ENCODE measurements around the gene APOBEC3F. TPM values are rescaled to one million over a fixed set of nuclear protein-coding genes. Genes with fewer than 3 reads are reported as not detected.
"Not testable (repeated sequence)": the region's sequence is repeated elsewhere in the genome, so short reads cannot be mapped to it uniquely, and the experiment has no call there.

APOBEC3F gene
- total RNA-seq, 2 donors from 2014 or later, result 16.2 to 24.2 TPM

DNA sequence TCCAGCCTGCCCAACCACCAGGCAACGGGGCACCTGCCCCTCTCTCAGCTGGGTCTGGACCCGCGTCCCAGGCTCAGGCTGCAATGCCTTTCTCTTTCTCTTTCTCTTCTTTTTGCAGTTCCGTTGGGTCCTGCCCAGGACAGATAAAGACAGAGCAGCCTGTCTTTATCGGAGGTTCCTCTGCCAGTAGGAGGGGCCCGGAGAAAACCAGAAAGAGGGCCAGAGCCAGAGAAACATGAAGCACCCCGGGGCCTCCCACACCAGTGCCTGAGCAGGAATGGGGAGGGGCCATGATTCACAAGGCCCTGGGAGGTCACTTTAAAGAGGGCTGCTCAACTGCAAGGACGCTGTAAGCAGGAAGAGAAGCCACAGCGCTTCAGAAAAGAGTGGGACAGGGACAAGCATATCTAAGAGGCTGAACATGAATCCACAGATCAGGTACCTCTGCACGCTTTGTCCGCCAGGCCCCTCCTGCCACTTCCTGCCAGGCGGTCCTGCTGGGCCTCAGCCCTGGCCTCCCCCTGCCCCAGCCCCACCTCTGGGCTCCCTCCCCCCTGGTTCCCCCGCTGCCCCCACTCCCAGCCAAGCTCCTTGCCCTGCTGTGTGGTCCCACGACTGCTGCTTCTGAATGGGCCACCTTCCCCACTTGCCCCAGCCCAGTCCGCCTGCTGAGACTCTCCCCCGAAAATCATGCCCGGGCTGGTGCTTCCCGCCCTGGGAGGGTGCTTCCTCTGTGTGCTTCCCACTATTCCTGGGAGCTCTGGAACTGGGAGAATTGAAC lies 26.5 kb upstream of the APOBEC3F start, which contains the start of gene APOBEC3C:
Gene APOBEC3C, plus strand, starts transcription at position 316 of the 781 bp plus-strand sequence. Its CDS starts 106 bp downstream, at position 422.
- H3K36me3 Mint-ChIP-seq (ENCODE audit: low read depth), result peaks cover 2% of the 10 kb centered on the region
- H3K4me1 Mint-ChIP-seq, result peaks cover 45% of the 10 kb centered on the region
- no peak within 1 kb of the TSS for H3K27ac ChIP-seq (ENCODE audit: low read depth, low read length)
- H3K4me3 ChIP-seq (ENCODE audit: low read length), result peak within 1 kb of the TSS; percentile 74
- peaks cover 4% of the 10 kb centered on the region for H3K4me1 ChIP-seq (ENCODE audit: control insufficient read depth, insufficient read depth, low read length)
- no peaks in the 10 kb centered on the region for H3K27me3 ChIP-seq (ENCODE audit: control insufficient read depth, insufficient read depth, low read length, poor library complexity, severe bottlenecking)
- H3K9me3 ChIP-seq (ENCODE audit: control insufficient read depth, low read length), result no peaks in the 10 kb centered on the region
- H3K9me3 Mint-ChIP-seq, result no peaks in the 10 kb centered on the region
- WGBS, 2 experiments (ENCODE audit: insufficient coverage in 1 of 2, insufficient read length in 1 of 2), result 15 to 18% methylated on average over 14 to 18 of the region's 18 CpGs
- TF ChIP-seq, protein P1, sequence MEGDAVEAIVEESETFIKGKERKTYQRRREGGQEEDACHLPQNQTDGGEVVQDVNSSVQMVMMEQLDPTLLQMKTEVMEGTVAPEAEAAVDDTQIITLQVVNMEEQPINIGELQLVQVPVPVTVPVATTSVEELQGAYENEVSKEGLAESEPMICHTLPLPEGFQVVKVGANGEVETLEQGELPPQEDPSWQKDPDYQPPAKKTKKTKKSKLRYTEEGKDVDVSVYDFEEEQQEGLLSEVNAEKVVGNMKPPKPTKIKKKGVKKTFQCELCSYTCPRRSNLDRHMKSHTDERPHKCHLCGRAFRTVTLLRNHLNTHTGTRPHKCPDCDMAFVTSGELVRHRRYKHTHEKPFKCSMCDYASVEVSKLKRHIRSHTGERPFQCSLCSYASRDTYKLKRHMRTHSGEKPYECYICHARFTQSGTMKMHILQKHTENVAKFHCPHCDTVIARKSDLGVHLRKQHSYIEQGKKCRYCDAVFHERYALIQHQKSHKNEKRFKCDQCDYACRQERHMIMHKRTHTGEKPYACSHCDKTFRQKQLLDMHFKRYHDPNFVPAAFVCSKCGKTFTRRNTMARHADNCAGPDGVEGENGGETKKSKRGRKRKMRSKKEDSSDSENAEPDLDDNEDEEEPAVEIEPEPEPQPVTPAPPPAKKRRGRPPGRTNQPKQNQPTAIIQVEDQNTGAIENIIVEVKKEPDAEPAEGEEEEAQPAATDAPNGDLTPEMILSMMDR (conservative IDR thresholded peaks at IDR 0.05), result peak; percentile 13
- peak within 1 kb of the TSS; percentile 92 for H3K27ac Mint-ChIP-seq
- peaks cover 3% of the 10 kb centered on the region for H3K36me3 ChIP-seq (ENCODE audit: control insufficient read depth, insufficient read depth, low read length)
- H3K9ac ChIP-seq (ENCODE audit: extremely low read depth, low read length, poor library complexity, severe bottlenecking), result peak within 1 kb of the TSS; percentile 1
- no peaks in the 10 kb centered on the region for H3K27me3 Mint-ChIP-seq (ENCODE audit: insufficient read depth)
- H3K4me3 Mint-ChIP-seq, result peak within 1 kb of the TSS; percentile 63
- peak; percentile 90 for DNase-seq

DNA sequence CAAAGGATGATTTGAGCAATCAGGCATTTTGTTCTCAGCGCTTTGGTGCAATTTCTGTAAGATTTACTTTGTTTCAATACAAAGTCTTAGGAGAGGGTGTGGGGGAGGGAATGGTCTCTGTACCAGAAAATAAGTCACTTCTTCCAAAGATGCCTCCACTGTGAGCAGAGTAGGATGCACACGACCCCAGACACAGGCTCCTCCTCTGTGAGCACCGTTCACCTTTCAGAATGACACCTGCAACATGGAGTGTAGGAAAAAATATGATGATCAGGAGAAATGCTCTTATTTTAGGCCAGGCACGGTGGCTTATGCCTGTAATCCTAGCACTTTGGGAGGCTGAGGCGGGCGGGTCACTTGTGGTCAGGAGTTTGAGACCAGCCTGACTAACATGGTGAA lies 25.9 kb upstream of the APOBEC3F start:
- Mint-ChIP-seq H3K4me1 (peaks cover 50% of the 10 kb centered on the region), H3K4me3 (peak overlapping the region; percentile 63), H3K27ac (peak overlapping the region; percentile 92)
- not testable (repeated sequence) for H3K9me3 ChIP-seq (ENCODE audit: control insufficient read depth, low read length); H3K9me3 Mint-ChIP-seq; H3K36me3 ChIP-seq (ENCODE audit: control insufficient read depth, insufficient read depth, low read length); H3K4me1 ChIP-seq (ENCODE audit: control insufficient read depth, insufficient read depth, low read length); H3K27me3 Mint-ChIP-seq (ENCODE audit: insufficient read depth); H3K27me3 ChIP-seq (ENCODE audit: control insufficient read depth, insufficient read depth, low read length, poor library complexity, severe bottlenecking); DNase-seq; H3K36me3 Mint-ChIP-seq (ENCODE audit: low read depth); H3K27ac ChIP-seq (ENCODE audit: low read depth, low read length)
- Histone ChIP-seq H3K4me3 (ENCODE audit: low read length) (peak overlapping the region; percentile 74), H3K9ac (ENCODE audit: extremely low read depth, low read length, poor library complexity, severe bottlenecking) (peak overlapping the region; percentile 1)
- WGBS, 2 experiments (ENCODE audit: insufficient coverage in 1 of 2, insufficient read length in 1 of 2), result 61 to 83% methylated on average over 4 to 6 of the region's 6 CpGs

DNA sequence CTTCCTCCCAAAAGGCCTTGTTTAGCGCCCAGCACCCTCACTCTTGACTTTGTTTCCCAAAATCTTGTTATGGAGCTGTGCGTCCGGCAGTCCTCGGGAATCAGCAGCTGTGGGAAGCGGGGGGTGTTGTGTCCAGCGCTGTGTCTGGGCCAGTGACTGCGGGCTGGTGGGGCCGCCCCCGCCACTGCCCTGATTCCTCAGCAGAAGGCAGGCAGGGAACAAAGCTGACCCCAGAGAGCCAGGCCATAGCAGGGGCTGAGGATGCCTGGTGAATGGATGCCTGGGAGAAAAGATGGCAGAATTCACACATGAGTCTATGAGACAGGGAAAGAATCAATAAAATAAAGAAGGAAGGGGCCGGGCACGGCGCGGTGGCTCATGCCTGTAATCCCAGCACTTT lies 24.1 kb upstream of the APOBEC3F start:
- no peaks in the 10 kb centered on the region for H3K9me3 ChIP-seq (ENCODE audit: control insufficient read depth, low read length)
- H3K9ac ChIP-seq (ENCODE audit: extremely low read depth, low read length, poor library complexity, severe bottlenecking), result no peak overlapping the region
- H3K4me1 ChIP-seq (ENCODE audit: control insufficient read depth, insufficient read depth, low read length), result peaks cover 4% of the 10 kb centered on the region
- H3K27ac ChIP-seq (ENCODE audit: low read depth, low read length), result no peak overlapping the region
- TF ChIP-seq, protein P1 (conservative IDR thresholded peaks at IDR 0.05), result no peak
- Mint-ChIP-seq H3K9me3 (no peaks in the 10 kb centered on the region), H3K36me3 (ENCODE audit: low read depth) (peaks cover 2% of the 10 kb centered on the region), H3K27me3 (ENCODE audit: insufficient read depth) (no peaks in the 10 kb centered on the region), H3K4me1 (peaks cover 54% of the 10 kb centered on the region), H3K27ac (no peak overlapping the region), H3K4me3 (no peak overlapping the region)
- DNase-seq, result no peak
- 92 to 96% methylated on average over 5 to 13 of the region's 13 CpGs for WGBS, 2 experiments (ENCODE audit: insufficient coverage in 1 of 2, insufficient read length in 1 of 2)
- peaks cover 3% of the 10 kb centered on the region for H3K36me3 ChIP-seq (ENCODE audit: control insufficient read depth, insufficient read depth, low read length)
- H3K27me3 ChIP-seq (ENCODE audit: control insufficient read depth, insufficient read depth, low read length, poor library complexity, severe bottlenecking), result no peaks in the 10 kb centered on the region
- no peak overlapping the region for H3K4me3 ChIP-seq (ENCODE audit: low read length)

All from endodermal cell (in vitro differentiated cells).